Erythroblast (primary cell): Measurements from ENCODE around the gene CST3.

Source experiments
- DNase-seq, 2 experiments: peaks; one replicate each; lab custom pipeline; 2025; lab: John Stamatoyannopoulos, UW
- GATA1 ChIP-seq: IDR thresholded peaks from 2 replicates; pipeline ENCODE4 v1.6.1; 2011; ENCODE audit warnings: low read depth, mild to moderate bottlenecking, control low read depth, low read length, moderate library complexity
- POLR2A ChIP-seq: IDR thresholded peaks from 2 replicates; pipeline ENCODE4 v1.6.1; 2011; ENCODE audit warnings: mild to moderate bottlenecking, low read length

The CST3 gene

GRCh38 chr20:23584434-23585199 lies 53.1 kb downstream of the CST3 start:
- TF ChIP-seq GATA1 (no peak), POLR2A (no peak)
- DNase-seq = no peak
